Body of pancreas (tissue), 4 donors: ENCODE results near the gene LDLRAD2. TPM values are rescaled to one million over a fixed set of nuclear protein-coding genes. Genes with fewer than 3 reads are reported as not detected.

Experiments
- ATAC-seq: fragments of 150-250 bp; one replicate; pipeline ENCODE4 v1.9.1; 2016
- DNase-seq, 4 donors: peaks; one replicate each; pipeline ENCODE4 v3.0.0-alpha.2; 2019
- H3K27ac ChIP-seq, 4 donors: fragments of 200-600 bp; sonication (generic); 1 replicate in 3 of 4; 2 replicates in 1 of 4; pipeline versions ENCODE4 v1.5.1 to v1.6.1; 2016 to 2019; ENCODE audit warnings: mild to moderate bottlenecking in 1 of 4, mixed read lengths in 1 of 4, moderate library complexity in 1 of 4
- H3K27me3 ChIP-seq, 2 donors: fragments of 200-600 bp; sonication (generic); one replicate each; pipeline ENCODE4 v1.6.0; 2016; ENCODE audit warnings: mild to moderate bottlenecking in 1 of 2
- H3K36me3 ChIP-seq, 2 donors: fragments of 200-600 bp; sonication (generic); replicated peaks in 1 of 2; 2 replicates each; pipeline ENCODE4 v1.5.1; 2016; ENCODE audit warnings: low read depth in 2 of 2; ENCODE audit not compliant: insufficient read depth in 1 of 2
- H3K4me1 ChIP-seq: fragments of 200-600 bp; sonication (generic); one replicate; pipeline ENCODE4 v1.6.0; 2016
- H3K4me3 ChIP-seq, 2 donors: fragments of 200-600 bp; sonication (generic); 1 replicate in 1 of 2; 2 replicates in 1 of 2; pipeline ENCODE4 v1.5.1; 2016 to 2019
- H3K9me3 ChIP-seq, 3 donors: fragments of 200-600 bp; sonication (generic); 1 replicate in 2 of 3; 2 replicates in 1 of 3; pipeline ENCODE4 v1.5.1; 2016
- POLR2A ChIP-seq, 3 donors: fragments of 450-650 bp; IDR thresholded peaks; one replicate each; pipeline ENCODE4 v1.6.1; 2016; ENCODE audit warnings: antibody characterized with exemption in 3 of 3, mild to moderate bottlenecking in 2 of 3
- WGBS, 2 donors: methylation state at CpG; one replicate each; pipeline ENCODE4 v1.1.5; 2017; 5-methylcytosine and 5-hydroxymethylcytosine counted together
- intact Hi-C: fragments of 100-400 bp; cut with DNase I; formaldehyde crosslinking; loops from one replicate; pipeline ENCODE4 v1.15.1; 2023
- total RNA-seq, 2 donors: library from RNA; depleted of rRNA; stranded (reverse); fragments of >200 nt; gene quantifications; one replicate each; pipeline ENCODE4 v1.1.0, GENCODE V29; 2016
- TF ChIP-seq, protein P1 (sequence below), 7 experiments: fragments of 450-650 bp in 4 of 7; fragments of 200-600 bp in 3 of 7; sonication (generic) in 3 of 7; IDR thresholded peaks; one replicate each; pipeline ENCODE4 v1.5.1; 2016 to 2019; ENCODE audit warnings: antibody characterized with exemption in 7 of 7

The LDLRAD2 gene
- total RNA-seq, 2 donors from 2014 or later, result 2.3 TPM; not detected in 1

DNA sequence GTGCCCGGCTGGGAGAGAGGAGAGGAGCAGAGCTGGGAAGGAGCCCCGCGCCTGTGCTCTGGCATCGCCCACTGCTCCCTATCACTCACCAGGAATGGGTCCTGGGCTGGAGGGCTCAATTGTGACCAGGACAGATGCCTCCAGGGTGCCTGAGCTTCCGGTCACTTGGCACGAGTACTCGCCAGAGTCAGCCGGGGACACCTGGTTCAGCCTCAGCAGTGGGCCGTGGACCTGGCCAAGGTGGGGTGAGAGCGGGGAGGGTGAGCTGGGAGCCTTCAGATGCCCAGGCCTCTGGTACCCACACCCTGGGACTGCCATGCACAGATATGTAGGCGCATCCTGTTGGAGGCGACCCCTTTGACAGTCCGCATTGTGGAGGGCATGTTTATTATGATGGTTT is 31.1 kb downstream of the LDLRAD2 start:
- no peak overlapping the region for H3K27ac ChIP-seq
- TF ChIP-seq, protein P1, sequence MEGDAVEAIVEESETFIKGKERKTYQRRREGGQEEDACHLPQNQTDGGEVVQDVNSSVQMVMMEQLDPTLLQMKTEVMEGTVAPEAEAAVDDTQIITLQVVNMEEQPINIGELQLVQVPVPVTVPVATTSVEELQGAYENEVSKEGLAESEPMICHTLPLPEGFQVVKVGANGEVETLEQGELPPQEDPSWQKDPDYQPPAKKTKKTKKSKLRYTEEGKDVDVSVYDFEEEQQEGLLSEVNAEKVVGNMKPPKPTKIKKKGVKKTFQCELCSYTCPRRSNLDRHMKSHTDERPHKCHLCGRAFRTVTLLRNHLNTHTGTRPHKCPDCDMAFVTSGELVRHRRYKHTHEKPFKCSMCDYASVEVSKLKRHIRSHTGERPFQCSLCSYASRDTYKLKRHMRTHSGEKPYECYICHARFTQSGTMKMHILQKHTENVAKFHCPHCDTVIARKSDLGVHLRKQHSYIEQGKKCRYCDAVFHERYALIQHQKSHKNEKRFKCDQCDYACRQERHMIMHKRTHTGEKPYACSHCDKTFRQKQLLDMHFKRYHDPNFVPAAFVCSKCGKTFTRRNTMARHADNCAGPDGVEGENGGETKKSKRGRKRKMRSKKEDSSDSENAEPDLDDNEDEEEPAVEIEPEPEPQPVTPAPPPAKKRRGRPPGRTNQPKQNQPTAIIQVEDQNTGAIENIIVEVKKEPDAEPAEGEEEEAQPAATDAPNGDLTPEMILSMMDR (IDR thresholded peaks at IDR 0.05), result no peak
- TF ChIP-seq POLR2A (IDR thresholded peaks at IDR 0.05), result no peak
- no peaks in the 10 kb centered on the region for H3K9me3 ChIP-seq
- H3K4me3 ChIP-seq, result no peak overlapping the region
- ATAC-seq, result no peak
- no peaks in the 10 kb centered on the region for H3K27me3 ChIP-seq
- 94 to 97% methylated on average over 5 to 13 of the region's 13 CpGs for WGBS, 2 donors
- H3K36me3 ChIP-seq, result peaks cover 0 to 16% of the 10 kb centered on the region in 2 donors
- no peak for DNase-seq
- intact Hi-C loops, result no loop called here
- H3K4me1 ChIP-seq, result no peaks in the 10 kb centered on the region

DNA sequence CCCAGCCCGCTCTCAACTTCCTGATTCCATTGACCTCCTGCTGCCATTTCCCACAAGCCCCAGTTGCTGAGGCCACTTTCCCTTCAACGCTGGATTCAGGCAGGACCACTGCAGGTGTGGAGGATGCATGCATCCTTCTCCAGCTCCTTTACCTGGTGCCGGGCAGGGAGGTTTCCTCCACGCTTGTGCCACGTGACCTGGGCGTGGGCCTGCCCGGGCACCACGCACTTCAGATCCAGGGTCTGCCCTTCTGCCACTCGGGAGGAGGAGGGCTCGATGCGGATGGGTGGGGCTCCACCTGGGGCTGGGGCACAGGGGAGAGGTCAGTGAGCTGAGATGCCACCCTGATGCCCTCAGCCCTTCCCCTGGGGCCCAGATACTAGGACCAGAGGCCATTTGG is 31.9 kb downstream of the LDLRAD2 start:
- Histone ChIP-seq H3K27ac (no peak overlapping the region), H3K9me3 (no peaks in the 10 kb centered on the region), H3K4me3 (no peak overlapping the region), H3K36me3 (peaks cover 0 to 16% of the 10 kb centered on the region in 2 donors), H3K4me1 (no peaks in the 10 kb centered on the region), H3K27me3 (no peaks in the 10 kb centered on the region)
- DNase-seq (no peak), ATAC-seq (no peak)
- intact Hi-C loops, result no loop called here
- 90% methylated on average over 5 to 11 of the region's 11 CpGs for WGBS, 2 donors
- TF ChIP-seq, protein P1 (IDR thresholded peaks at IDR 0.05), result no peak
- no peak for TF ChIP-seq POLR2A (IDR thresholded peaks at IDR 0.05)

- 90% methylated on average over 18 to 33 of the region's 33 CpGs for WGBS, 2 donors
- Histone ChIP-seq H3K36me3 (peaks cover 0 to 16% of the 10 kb centered on the region in 2 donors), H3K27ac (no peak overlapping the region), H3K4me1 (no peaks in the 10 kb centered on the region), H3K9me3 (no peaks in the 10 kb centered on the region), H3K4me3 (no peak overlapping the region), H3K27me3 (no peaks in the 10 kb centered on the region)
- intact Hi-C loops, result no loop called here
- TF ChIP-seq, protein P1 (IDR thresholded peaks at IDR 0.05), result no peak
- TF ChIP-seq POLR2A (IDR thresholded peaks at IDR 0.05), result no peak
- ATAC-seq (no peak), DNase-seq (no peak)
Observed at GRCh38 chr1:21845646-21846641, 33.9 kb downstream of the LDLRAD2 start.

GRCh38 chr1:21847223-21848205 is 35.4 kb downstream of the LDLRAD2 start:
- H3K4me3 ChIP-seq, result no peak overlapping the region
- H3K4me1 ChIP-seq, result no peaks in the 10 kb centered on the region
- intact Hi-C loops, result no loop called here
- no peak overlapping the region for H3K27ac ChIP-seq
- TF ChIP-seq, protein P1 (IDR thresholded peaks at IDR 0.05), result no peak
- TF ChIP-seq POLR2A (IDR thresholded peaks at IDR 0.05), result no peak
- ATAC-seq, result no peak
- WGBS, 2 donors, result 94 to 97% methylated on average over 31 to 47 of the region's 47 CpGs
- H3K27me3 ChIP-seq, result no peaks in the 10 kb centered on the region
- H3K9me3 ChIP-seq, result no peaks in the 10 kb centered on the region
- no peak for DNase-seq
- H3K36me3 ChIP-seq, result peaks cover 0 to 20% of the 10 kb centered on the region in 2 donors
